HG03064 (cell line): Measurements from ENCODE around the gene DGKH.
A peak's percentile ranks its signal among the peaks of the same experiment; 100 is the strongest.

Experiments
- ATAC-seq: cut with Tn5 transposase; IDR thresholded peaks from one replicate; pipeline ENCODE4 v1.9.1; 2021; ENCODE audit warnings: low read depth; ENCODE audit not compliant: unreplicated experiment

DGKH gene

DNA sequence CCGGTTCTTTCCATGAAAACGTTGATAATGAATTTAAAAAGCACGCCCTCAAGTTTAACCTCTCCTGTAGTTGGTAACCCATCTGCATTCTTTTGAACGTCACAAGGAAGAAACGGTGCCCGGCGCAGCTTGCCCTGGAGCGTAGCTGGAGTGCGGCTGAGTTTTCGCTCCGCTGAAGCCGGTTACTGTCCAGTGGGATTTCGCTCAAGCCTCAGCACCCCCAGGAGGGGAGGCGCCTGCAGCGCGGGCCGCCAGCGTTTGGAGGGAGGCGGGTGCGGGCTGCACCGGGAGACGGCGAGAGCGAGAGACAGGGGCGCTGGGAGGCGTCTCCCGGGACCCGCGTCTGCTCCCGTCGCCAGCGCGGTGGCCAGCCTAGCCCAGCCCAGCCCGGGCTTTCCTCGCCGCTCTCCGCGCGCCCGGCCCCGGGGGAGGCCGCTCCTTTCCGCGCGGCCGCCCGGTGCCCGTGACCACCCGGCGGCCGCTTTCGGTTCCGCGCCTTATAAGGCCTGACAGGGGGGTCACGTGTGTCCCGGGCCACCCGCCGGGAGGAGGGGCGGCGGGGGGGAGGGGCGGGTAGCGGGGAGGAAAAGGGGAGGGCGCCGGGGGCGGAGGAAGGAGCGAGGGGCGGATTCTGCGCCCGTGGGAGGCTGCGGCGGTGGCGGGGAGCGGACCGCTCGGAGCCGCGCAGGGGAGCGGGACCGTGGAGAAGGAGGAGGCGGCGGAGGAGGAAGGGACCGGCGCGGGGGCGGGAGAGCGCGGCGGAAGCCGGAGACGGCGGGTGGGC is 8.3 kb upstream of the DGKH start:
- peak; percentile 63 for ATAC-seq

DNA sequence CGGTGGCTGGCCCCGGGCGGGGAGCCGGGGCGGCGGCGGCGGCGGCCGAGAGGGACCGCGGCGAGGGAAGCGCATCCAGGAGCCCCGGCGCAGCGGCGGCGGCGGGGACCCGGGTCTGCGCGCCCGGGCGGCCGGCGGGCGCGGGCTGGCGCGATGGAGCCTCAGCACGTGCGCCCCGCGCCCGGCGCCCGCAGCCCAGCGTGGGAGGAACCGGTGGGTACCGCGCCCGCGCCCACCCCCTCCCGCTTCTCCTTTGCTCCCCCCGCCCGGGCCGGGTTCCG is 7.8 kb upstream of the DGKH start:
- no peak for ATAC-seq

DNA sequence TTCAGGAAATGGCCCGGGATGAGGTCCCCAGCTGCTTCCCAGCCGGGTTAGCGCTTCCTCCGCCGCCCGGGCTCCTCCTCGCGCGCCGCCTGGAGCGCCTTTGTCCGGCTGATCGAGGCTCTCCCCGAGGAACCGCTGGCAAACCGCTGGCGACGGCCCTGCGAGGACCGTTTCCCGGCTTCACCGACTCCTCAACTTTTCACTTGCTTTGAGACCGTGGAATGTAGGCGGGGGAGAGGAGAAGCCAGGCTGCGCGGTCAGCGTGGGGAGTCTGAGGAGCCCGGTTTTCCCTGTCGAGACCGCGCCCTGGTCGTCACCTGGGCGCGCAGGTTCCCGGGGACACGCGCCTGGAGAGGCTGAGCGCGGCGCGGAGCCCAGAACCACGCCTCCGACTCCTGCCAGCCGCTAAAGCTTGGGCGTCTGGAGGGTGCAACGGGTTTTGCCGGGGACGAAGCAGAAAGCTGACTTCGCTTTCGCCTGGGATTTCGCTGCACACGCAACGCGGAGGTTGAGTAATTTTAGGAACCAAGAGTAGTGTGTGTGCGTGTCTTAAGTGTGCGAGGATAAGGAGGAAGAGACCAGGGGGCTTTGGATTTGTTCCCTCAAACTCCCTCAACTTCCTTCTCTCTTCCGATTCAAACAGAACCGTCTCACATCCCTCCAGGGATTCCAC is 7.3 kb upstream of the DGKH start:
- ATAC-seq: peak; percentile 21

DNA sequence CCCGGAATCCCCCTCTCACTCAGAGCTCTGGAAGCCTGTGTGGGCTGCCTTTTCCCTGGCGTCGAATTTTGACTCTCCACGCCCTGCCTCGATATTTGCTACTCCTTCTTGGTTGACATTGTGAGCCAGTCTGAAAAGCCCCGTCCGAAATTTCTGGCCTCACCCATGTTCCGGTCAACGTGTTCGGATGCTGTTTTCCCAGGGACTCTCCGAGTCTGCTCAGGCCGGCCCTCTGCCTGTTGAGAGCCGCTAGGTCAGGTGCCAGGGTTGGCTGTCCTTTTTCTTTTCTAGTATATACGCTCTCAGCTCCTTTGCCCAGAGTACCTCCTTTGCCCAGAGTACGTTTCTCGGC is 6.8 kb upstream of the DGKH start:
- ATAC-seq: no peak

DNA sequence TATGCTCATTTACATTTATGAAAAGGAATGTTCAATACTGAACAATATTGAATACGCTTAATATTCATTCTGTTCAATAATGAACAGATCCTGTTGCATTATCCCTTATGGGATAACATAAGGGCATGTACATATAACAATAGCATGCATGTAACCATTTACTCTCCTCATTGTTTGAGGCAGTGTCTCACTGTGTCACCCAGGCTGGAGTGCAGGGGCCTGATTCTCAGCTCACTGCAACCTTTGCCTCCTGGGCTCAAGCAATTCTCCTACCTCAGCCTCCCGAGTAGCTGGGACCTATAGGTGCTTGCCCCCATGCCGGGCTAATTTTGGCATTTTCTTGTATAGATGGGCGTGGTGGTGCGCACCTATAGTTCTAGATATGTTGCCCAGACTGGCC is 4.8 kb upstream of the DGKH start:
- ATAC-seq: no peak

DNA sequence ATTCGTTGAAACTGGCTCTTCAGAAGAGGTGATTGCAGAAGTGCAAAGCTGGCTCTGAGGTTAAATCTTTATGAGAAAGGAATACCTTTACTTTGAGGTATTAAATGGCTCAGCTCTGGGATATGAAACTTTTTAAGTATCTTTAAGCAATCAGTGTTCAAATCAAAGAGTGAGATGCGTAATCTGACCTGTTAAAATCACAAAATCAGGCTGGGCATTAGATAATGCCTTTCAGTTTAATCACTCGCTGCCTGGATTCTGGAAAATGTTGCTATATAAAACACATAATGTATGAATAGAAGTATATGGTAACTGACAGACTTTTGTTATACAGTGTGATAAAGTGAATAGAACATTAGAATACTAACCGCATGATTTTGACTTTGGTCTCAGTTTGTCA is 2.0 kb upstream of the DGKH start:
- no peak for ATAC-seq

DNA sequence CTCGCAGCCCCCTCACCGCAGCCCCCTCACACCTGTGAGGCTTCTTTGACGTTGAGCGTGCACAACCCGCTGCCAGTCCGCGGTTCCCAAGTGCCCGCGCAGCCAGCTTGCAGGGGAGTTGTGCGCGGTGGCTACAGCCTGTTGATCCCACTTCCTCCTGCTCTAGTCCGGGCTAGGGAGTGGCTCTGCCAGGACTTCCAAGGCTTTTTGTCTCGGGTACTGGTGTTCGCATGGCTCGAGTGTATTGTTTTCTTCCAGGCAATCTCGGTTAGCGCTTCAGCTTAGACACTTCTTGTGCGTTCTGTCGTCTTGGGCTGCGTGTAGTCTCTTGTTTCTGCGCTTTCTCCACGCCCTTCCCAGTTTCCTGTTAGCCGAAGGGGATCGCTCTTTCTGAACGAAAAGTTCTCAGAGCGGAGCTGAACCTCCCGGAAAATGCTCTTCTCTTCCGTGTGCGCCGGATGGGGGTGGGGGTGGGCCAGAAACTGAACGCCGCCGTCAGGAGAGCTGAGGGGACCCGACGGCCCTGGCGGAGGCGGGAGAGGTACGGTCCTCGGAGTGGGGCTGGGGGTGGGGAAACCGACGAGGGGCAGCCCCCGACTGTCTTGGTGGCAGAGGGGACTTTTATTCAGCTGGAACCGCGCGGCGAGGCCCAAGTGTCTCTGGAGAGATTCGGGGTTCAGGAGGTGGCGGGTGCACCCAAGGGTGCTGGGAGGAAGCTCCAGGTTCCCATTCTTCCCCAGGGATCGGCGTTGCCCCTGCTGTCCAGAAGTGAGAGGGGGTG is 697 bp upstream of the DGKH start:
- peak; percentile 25 for ATAC-seq

DNA sequence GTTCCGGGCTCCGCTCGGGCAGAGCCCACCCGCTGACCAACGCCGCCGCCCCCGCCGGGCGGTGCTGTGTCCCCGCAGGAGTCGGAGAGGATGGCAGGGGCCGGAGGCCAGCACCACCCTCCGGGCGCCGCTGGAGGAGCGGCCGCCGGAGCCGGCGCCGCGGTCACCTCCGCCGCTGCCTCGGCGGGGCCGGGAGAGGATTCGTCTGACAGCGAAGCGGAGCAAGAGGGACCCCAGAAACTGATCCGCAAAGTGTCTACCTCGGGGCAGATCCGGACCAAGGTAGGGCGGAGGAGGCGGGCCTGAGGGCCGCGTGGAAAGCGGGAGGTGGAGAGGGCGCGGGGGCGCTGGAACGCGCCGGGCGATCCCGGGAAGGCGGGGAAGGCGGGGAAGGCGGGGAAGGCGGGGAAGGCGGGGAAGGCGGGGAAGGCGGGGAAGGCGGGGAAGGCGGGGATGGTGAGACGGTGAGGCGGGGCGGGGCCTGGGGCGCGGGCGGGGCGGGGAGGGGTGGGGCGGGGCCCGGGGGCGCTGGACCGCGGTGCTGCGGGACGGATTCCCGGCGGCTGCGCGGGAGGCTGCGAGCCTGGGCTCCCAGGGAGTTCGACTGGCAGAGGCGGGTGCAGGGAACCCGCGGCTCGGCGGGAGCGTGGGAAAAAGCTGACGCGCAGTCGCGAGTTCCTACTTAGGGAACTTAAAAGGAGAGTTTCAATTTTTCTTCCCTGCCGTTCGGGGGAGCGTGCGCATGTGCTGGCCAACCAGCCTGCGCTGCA is 421 bp downstream of the DGKH start:
- ATAC-seq: peak; percentile 43

DNA sequence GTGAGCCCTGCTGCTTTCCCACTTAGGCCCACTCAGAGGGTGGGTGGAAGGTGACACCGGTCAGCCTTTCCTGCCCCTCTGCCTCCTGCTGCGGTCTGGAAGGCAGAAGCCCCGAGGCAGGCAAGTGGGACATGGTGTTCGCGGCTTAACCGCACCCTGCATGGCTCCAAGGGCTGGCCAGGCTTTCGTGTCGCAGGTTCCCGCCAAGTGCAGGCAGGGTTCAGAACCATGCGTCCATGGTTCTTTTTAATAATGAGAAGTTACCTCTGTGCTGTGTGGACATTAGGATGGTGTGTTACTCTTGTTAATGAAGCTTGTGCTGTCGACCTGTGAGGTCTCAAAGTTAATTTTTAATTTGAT is 986 bp downstream of the DGKH start:
- peak; percentile 9 for ATAC-seq

DNA sequence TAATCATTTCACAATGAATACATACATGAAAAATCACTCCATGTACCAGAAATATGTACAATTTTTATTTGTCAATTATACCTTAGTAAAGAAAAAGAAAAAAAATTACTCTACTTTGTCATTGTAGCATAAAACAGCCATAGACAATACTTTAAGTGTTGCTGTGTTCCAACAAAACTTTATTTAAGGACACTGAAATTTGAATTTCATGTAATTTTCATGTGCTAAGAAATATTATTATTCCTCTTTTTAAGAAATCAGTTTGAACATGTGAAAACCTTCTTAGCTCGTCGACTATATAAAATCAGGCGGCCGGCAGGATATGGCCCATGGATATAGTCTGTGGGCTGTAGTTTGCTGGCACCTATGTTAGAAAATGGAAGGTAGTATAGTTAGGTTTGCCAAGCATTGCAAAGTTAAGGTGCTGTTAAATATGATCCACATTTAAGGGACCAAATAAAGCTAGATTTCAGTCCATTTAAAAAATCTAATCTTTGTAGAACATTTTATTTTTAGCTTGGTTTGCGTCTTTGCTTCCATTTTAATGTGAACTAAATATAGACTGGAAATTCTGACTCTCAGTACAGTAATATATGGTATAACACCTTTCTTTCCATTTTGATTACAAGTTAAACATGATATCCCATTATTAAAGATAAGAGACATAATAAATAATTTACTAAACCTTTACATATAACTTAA is 6.5 kb downstream of the DGKH start:
- no peak for ATAC-seq

DNA sequence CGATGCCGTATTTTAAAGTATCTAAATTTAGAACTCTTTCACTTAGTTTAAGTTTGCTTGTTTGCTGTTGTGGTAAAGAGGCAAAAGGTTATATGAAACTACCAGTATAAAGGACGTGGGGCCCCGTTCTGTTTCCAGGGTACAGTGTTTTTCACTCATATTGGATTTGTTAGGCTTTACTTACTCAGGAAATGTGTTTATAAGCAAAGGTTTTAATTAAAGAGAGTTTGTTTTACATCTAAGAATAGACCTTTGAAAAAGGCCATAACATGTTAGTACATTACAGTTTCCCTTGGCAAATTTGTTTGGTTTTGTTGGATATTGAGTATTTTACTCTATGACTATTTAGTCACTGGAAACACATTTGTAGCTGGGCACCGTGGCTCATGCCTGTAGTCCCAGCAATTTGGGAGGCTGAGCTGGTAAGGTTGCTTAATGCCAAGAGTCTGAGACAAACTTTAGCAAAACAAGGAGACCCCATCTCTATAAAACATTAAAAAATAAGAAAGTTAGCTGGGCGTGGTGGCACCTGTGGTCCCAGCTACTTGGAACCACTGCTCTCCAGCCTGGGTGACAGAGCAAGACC is 7.1 kb downstream of the DGKH start:
- ATAC-seq: no peak

DNA sequence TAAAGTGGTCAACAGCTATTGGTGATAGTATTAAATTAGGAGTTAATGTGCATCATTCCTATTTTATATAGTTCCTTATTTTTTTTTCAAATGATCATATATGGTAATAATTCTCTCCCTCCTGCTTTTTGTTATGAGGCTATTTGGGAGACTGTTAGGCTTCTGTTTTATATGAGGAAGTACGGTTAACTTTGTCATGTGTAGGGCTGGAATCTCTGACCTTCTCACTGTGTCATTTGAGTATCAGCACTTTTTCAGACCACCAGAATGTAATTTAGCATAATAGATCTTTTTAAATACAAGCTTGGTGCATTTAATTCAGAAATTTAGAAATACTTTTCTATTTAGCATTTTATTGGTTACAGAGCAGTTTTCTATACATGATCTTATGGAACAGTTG is 7.7 kb downstream of the DGKH start:
- no peak for ATAC-seq

DNA sequence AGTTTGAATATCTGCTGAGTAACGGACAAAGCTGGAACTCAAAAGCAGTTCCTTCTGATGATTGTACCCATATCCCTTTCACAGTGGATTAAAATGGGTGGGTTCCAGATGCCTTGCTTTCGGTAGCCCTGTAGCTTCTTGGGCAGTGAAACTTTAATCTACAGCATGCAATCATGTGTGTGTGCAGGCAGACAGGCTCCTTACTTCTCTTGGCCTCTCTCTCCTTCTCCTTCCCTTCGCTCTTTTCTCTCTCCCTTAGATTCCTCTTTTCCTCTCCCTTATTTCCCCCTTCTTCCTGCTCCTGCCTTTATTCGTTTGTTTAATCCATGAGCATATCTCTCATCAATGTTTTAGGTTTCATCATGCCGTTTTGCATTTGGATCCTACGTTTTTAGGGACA is 8.1 kb downstream of the DGKH start:
- no peak for ATAC-seq

DNA sequence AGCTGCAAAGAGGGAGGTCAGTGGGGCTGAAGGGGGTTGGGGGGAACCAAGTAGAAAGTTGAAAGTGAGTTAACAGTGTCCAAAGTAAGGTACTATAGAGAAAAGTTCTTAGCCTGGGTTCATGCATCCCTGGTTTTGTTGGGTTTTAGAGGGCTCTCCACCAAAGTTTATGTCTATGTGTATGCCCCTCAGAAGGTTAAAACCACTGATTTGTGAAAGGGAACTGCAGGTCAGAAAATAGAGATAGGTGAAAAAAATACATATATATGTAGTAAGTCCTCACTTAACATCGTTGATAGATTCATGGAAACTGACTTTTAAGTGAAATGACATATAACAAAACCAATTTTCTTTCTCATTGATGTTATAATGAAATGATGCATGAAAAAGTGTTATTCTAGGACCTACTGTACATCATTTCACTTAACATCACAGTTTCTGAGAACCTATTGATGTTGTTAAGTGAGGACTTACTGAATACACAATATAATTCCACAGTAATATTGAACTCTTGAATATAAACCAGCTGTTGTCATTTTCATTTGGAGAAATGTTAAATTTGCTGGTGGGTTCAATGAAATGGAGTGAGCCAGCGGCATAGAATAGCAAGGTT is 9.6 kb downstream of the DGKH start:
- ATAC-seq: no peak

DNA sequence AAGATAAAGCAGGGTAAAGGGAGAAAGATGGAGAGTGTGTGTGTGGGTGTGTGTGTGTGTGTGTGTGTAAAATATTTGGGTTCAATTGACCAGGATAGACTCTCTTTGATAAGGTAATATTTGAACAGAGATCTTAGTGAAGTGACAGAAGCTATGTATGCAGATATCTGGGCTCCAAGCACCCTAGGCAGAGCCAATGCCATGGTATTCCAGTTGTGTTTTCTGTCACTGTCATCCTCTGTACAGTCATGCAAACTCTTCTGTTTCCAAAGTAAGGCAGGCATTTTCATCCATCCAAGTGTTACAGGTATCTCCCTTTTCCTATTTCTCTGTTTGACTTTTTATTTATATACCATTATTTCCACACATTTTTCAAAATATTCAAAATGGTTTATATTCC is 13.5 kb downstream of the DGKH start:
- no peak for ATAC-seq

DNA sequence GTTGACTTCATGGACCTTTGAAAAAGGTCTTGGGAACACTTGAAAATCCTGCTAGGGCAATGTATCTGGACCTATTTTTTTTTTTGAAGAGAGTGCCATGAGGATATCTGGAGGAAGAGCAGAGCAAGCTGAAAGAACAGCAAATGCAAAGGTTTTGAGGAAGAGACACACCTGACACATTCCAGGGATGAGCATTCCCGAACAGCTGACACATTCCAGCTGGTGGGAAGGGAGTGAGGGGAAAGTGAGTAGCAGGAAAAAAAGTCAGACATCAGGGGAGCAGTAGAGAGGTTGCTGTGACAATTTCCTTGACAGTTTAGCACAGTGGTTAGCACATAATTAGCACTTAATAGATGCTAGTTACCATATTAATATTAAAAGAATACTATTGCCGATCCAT is 14.7 kb downstream of the DGKH start:
- ATAC-seq: no peak

DNA sequence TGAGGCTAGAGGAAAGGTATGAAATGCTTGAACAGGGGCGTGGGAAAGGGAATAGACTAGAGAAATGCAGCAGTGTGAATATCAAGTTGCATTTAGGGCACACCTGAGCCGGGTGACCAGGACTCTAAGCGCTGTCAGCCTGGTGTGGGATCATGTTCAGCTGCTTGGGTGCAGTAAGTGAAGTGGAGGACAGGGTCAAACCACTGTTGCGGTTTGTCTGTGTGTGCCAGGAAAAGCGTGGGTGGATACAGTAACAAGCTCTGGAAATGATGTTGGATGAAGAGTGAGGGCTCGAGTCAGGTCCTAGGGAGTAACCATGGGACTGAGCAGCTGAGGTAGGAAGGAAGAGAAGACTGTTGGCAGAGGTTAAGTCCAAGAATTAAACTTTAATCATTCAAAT is 15.8 kb downstream of the DGKH start:
- no peak for ATAC-seq

DNA sequence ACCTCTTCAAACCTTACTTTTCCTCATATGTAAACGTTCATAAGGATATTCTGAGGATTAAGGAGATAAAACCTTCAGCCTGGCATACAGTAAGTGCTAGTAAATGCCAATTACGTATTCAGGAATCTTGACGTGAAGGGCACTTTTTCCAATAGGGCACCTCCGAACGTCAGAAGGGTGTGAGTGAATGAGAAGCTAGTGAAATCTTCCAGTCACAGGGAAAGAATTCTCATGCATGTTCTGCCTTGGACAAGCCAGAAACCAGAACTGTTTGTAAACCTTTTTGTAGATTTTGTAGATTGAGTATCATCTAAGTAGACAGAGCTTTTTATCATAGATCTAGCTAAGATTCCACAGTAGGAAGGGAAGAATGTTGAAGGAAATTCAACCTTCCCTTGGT is 16.5 kb downstream of the DGKH start:
- no peak for ATAC-seq

DNA sequence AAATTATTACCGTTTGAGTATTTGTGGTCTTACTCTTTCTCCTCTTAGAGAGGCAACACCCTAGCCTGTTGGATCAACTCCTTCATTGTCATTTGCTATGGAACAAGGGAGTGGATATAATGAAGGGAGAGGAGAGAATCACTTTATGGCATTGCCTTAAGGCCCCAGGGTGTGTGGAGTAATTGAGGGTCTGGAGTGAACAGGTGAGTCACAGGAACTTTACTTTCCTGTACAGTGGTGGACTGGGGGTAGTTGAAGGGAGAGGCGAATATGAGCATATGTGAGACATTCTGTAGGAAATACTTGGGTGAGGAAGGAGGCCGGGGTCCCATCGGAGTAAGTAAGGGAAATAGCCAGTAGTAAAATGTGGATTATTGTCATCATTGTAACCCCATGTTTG is 17.0 kb downstream of the DGKH start:
- no peak for ATAC-seq

DNA sequence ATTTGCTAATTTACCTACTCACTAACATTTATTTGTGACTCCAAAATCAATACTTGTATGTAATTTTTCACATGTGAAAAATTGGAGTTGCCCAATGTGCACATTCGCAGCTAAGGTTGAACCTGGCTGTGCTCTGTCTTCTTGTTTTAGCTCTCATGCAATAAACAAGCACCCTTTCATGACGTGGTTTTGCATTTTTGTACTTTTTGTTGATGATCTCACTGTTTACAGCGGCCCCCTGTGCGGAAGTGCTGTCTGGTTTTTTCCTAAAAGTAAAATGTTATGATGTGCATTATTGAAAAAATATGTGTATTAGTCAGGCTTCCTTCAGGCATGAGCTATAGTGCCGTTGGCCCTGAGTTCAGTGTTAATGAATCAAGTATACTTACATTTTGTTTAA is 18.1 kb downstream of the DGKH start:
- ATAC-seq: no peak
